GM18508 (cell line): ENCODE results near the gene FGD4.

Experiments used
- ATAC-seq: cut with Tn5 transposase; IDR thresholded peaks from one replicate; pipeline ENCODE4 v1.9.1; 2021; ENCODE audit warnings: moderate number of reproducible peaks; ENCODE audit not compliant: insufficient read depth, unreplicated experiment

The FGD4 gene

GRCh38 chr12:32399370-32400113 lies at the start of gene FGD4:
Gene FGD4, plus strand, starts transcription at chr12:32399558.
- peak; percentile 57 for ATAC-seq

- ATAC-seq, result no peak
Observed at GRCh38 chr12:32353540-32353939, 45.8 kb upstream of the FGD4 start.

GRCh38 chr12:32357601-32358249 lies 41.6 kb upstream of the FGD4 start:
- no peak for ATAC-seq

GRCh38 chr12:32360956-32361355 lies 38.4 kb upstream of the FGD4 start:
- no peak for ATAC-seq

- no peak for ATAC-seq
Observed at GRCh38 chr12:32362892-32363291, 36.5 kb upstream of the FGD4 start.

- ATAC-seq, result no peak
Observed at GRCh38 chr12:32365473-32366064, 33.8 kb upstream of the FGD4 start.

GRCh38 chr12:32366714-32367113 lies 32.6 kb upstream of the FGD4 start:
- ATAC-seq, result no peak

GRCh38 chr12:32367381-32367780 lies 32.0 kb upstream of the FGD4 start:
- no peak for ATAC-seq

GRCh38 chr12:32369202-32369601 lies 30.2 kb upstream of the FGD4 start:
- ATAC-seq, result no peak

GRCh38 chr12:32377344-32378055 lies 21.9 kb upstream of the FGD4 start:
- no peak for ATAC-seq

- no peak for ATAC-seq
Observed at GRCh38 chr12:32379213-32379612, 20.1 kb upstream of the FGD4 start.

- ATAC-seq, result no peak
Observed at GRCh38 chr12:32379667-32380066, 19.7 kb upstream of the FGD4 start.

GRCh38 chr12:32382226-32382625 lies 17.1 kb upstream of the FGD4 start:
- ATAC-seq, result no peak

GRCh38 chr12:32390572-32391219 lies 8.7 kb upstream of the FGD4 start:
- ATAC-seq, result no peak

- ATAC-seq, result no peak
Observed at GRCh38 chr12:32395026-32395425, 4.3 kb upstream of the FGD4 start.

- ATAC-seq, result no peak
Observed at GRCh38 chr12:32397696-32398095, 1.7 kb upstream of the FGD4 start.

- no peak for ATAC-seq
Observed at GRCh38 chr12:32398181-32398580, 1.2 kb upstream of the FGD4 start.

GRCh38 chr12:32398816-32399369 lies 465 bp upstream of the FGD4 start:
- ATAC-seq, result no peak

GRCh38 chr12:32400114-32400672 lies 835 bp downstream of the FGD4 start:
- ATAC-seq, result no peak

- no peak for ATAC-seq
Observed at GRCh38 chr12:32400866-32401265, 1.5 kb downstream of the FGD4 start.
